Kidney epithelial cell (primary cell): ENCODE data around the gene FEV. TPM values are rescaled to one million over a fixed set of nuclear protein-coding genes. Genes with fewer than 3 reads are reported as not detected.
"Not testable (repeated sequence)": the region's sequence is repeated elsewhere in the genome, so short reads cannot be mapped to it uniquely, and the experiment has no call there.

ENCODE experiments used
- DNase-seq: peaks from one replicate; pipeline ENCODE4 v3.0.0-alpha.2; 2010; ENCODE audit warnings: low read depth
- H3K27me3 ChIP-seq: 2 replicates; pipeline ENCODE4 v1.6.0; 2011; ENCODE audit warnings: low read length; ENCODE audit not compliant: control insufficient read depth, insufficient read depth
- H3K36me3 ChIP-seq: 2 replicates; pipeline ENCODE4 v1.5.1; 2011; ENCODE audit warnings: low read length; ENCODE audit not compliant: control insufficient read depth, insufficient read depth
- H3K4me3 ChIP-seq: 2 replicates; pipeline ENCODE4 v1.5.1; 2011; ENCODE audit warnings: low read depth, mild to moderate bottlenecking, control low read depth, low read length
- CTCF ChIP-seq: IDR thresholded peaks from 2 replicates; pipeline ENCODE4 v1.5.1; 2011; ENCODE audit warnings: mild to moderate bottlenecking, moderate library complexity, low read length, control low read depth, inconsistent platforms; ENCODE audit not compliant: insufficient read depth, poor library complexity, severe bottlenecking
- total RNA-seq: library from RNA; depleted of rRNA; stranded (reverse); fragments of >200 nt; gene quantifications from 2 replicates; pipeline ENCODE4 v1.2.3, GENCODE V29; 2015

FEV gene
- total RNA-seq, 1 donor from 2014 or later = not detected

- Histone ChIP-seq H3K36me3 (no peaks in the 10 kb centered on the region), H3K27me3 (peaks cover 4% of the 10 kb centered on the region), H3K4me3 (no peak overlapping the region)
- no peak for DNase-seq
- no peak for TF ChIP-seq CTCF
Observed at GRCh38 chr2:218944759-218945404, 40.1 kb downstream of the FEV start.

GRCh38 chr2:218931751-218932150, 53.2 kb downstream of the FEV start:
- not testable (repeated sequence) for H3K4me3 ChIP-seq, DNase-seq, H3K27me3 ChIP-seq, H3K36me3 ChIP-seq

Other genes starting within 250 kb of the FEV start
- gene CYP27A1, start 203.0 kb downstream of the FEV start, total RNA-seq = 25.3 and 32.0 TPM in 2 replicates
- not detected in 2 replicates for gene PRKAG3, start 153.4 kb downstream of the FEV start, total RNA-seq
- 1.2 and 1.6 TPM in 2 replicates for gene WNT6, start 125.4 kb downstream of the FEV start, total RNA-seq
- gene WNT10A, start 104.3 kb downstream of the FEV start, total RNA-seq = 5.6 and 7.1 TPM in 2 replicates
- 0.14 and 0.21 TPM in 2 replicates for gene CDK5R2, start 25.5 kb downstream of the FEV start, total RNA-seq
- not detected in 2 replicates for gene CRYBA2, start 8.2 kb upstream of the FEV start, total RNA-seq
- gene CFAP65, start 56.3 kb upstream of the FEV start, total RNA-seq = 0.07 TPM in 1 of 2 replicates, not detected in the other
- not detected in 2 replicates for gene IHH, start 75.7 kb upstream of the FEV start, total RNA-seq
- gene NHEJ1, start 175.6 kb upstream of the FEV start, total RNA-seq = 16.1 and 19.1 TPM in 2 replicates
- 0.84 and 1.2 TPM in 2 replicates for gene SLC23A3, start 184.8 kb upstream of the FEV start, total RNA-seq
- gene CNPPD1, start 191.7 kb upstream of the FEV start, total RNA-seq = 54.2 and 55.3 TPM in 2 replicates
- 95.2 and 111 TPM in 2 replicates for gene RETREG2, start 193.1 kb upstream of the FEV start, total RNA-seq
- 44.3 and 48.2 TPM in 2 replicates for gene ZFAND2B, start 221.6 kb upstream of the FEV start, total RNA-seq
- gene ABCB6, start 233.8 kb upstream of the FEV start, total RNA-seq = 5.8 and 7.3 TPM in 2 replicates
- 46.1 and 58.0 TPM in 2 replicates for gene ATG9A, start 244.5 kb upstream of the FEV start, total RNA-seq
- 43.5 and 52.3 TPM in 2 replicates for gene ANKZF1, start 244.6 kb upstream of the FEV start, total RNA-seq